SH-SY5Y (cell line): ENCODE results near the gene ATP1A4.

Experiments used
- GATA2 ChIP-seq: IDR thresholded peaks from 2 replicates; pipeline ENCODE4 v1.6.1; 2011; ENCODE audit warnings: mild to moderate bottlenecking, low read depth, low read length
- GATA3 ChIP-seq: IDR thresholded peaks from 2 replicates; pipeline ENCODE4 v1.6.1; 2011; ENCODE audit warnings: low read depth, mild to moderate bottlenecking, low read length, moderate library complexity

DNA sequence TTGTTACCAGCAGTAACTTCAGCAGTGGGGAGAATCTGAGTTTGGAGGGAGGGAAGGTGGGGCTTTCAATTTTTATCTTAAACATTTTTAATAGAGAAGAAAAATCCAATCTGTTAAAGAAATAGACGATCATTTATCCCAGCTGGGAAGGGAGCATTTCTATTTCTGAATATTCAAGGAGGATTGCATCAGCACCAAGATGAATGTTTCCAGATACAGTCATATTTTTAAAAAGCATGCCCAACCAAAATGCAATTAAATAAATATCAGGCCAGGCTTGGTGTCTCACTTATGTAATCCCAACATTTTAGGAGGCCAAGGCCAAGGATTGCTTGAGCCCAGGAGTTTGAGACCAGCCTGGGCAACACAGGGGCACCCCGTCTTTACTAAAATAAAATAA lies 1.7 kb upstream of the ATP1A4 start:
- TF ChIP-seq GATA3 (no peak), GATA2 (no peak)
